HepG2 (cell line): ENCODE data around the gene E2F3. TPM values are rescaled to one million over a fixed set of nuclear protein-coding genes. Genes with fewer than 3 reads are reported as not detected.

ENCODE experiments used
- ARID5B ChIP-seq: IDR thresholded peaks from 2 replicates; pipeline ENCODE4 v1.4.0; 2020; ENCODE audit warnings: mild to moderate bottlenecking, missing genetic modification reagents
- ATF2 ChIP-seq: sonication (generic); formaldehyde crosslinking; IDR thresholded peaks from 2 replicates; pipeline ENCODE4 v1.4.0; 2020; ENCODE audit warnings: missing genetic modification reagents
- CCAR2 ChIP-seq: fragments of 200-400 bp; formaldehyde crosslinking; optimal IDR thresholded peaks from 2 replicates; pipeline ENCODE3; 2018; ENCODE audit warnings: low read depth, mild to moderate bottlenecking, low read length, moderate library complexity
- CENPX ChIP-seq: sonication (generic); formaldehyde crosslinking; IDR thresholded peaks from 2 replicates; pipeline ENCODE4 v1.9.0; 2021; ENCODE audit warnings: mild to moderate bottlenecking, missing genetic modification reagents, moderate library complexity
- HNF4G ChIP-seq, 2 experiments: sonication (generic) in 1 of 2; formaldehyde crosslinking in 1 of 2; IDR thresholded peaks; 2 replicates each; pipeline versions ENCODE4 v1.4.0 to v1.6.1; 2011 to 2020; ENCODE audit warnings: borderline replicate concordance in 2 of 2, low read depth in 2 of 2, mild to moderate bottlenecking in 2 of 2, low read length in 1 of 2, missing genetic modification reagents in 1 of 2, moderate library complexity in 1 of 2
- ISX ChIP-seq: sonication (generic); formaldehyde crosslinking; conservative IDR thresholded peaks from 2 replicates; pipeline ENCODE4 v1.5.0; 2020; ENCODE audit warnings: missing genetic modification reagents
- LCORL ChIP-seq, 2 experiments: fragments of 450-650 bp in 1 of 2; sonication (generic) in 1 of 2; formaldehyde crosslinking in 1 of 2; IDR thresholded peaks; 2 replicates each; pipeline versions ENCODE4 v1.5.0 to v1.6.1; 2017 to 2020; ENCODE audit warnings: antibody characterized with exemption in 1 of 2, missing genetic modification reagents in 1 of 2
- MAFK ChIP-seq, 2 experiments: IDR thresholded peaks in 1 of 2; conservative IDR thresholded peaks in 1 of 2; 2 replicates each; pipeline ENCODE4 v1.6.1; 2011; ENCODE audit warnings: improper control_type of control experiment in 2 of 2, low read length in 2 of 2
- MIXL1 ChIP-seq: IDR thresholded peaks from 2 replicates; pipeline ENCODE4 v1.6.1; 2016
- NBN ChIP-seq: fragments of 450-650 bp; conservative IDR thresholded peaks from 2 replicates; pipeline ENCODE4 v1.6.1; 2017
- SRSF1 ChIP-seq: fragments of 200-400 bp; formaldehyde crosslinking; optimal IDR thresholded peaks from 2 replicates; pipeline ENCODE3; 2017; ENCODE audit warnings: mild to moderate bottlenecking, low read depth, low read length, moderate library complexity
- TEAD3 ChIP-seq: optimal IDR thresholded peaks from 2 replicates; pipeline ENCODE3; 2016; ENCODE audit warnings: borderline replicate concordance
- ZFP1 ChIP-seq: IDR thresholded peaks from 2 replicates; pipeline ENCODE4 v1.6.1; 2016
- ZKSCAN8 ChIP-seq: IDR thresholded peaks from 2 replicates; pipeline ENCODE4 v1.6.1; 2016; ENCODE audit warnings: borderline replicate concordance, missing genetic modification reagents, missing compliant biosample characterization
- ZNF234 ChIP-seq: sonication (generic); formaldehyde crosslinking; conservative IDR thresholded peaks from 2 replicates; pipeline ENCODE4 v1.5.1; 2020; ENCODE audit warnings: mild to moderate bottlenecking, missing genetic modification reagents
- ZNF318 ChIP-seq: sonication (generic); formaldehyde crosslinking; IDR thresholded peaks from 2 replicates; pipeline ENCODE4 v1.4.0; 2020; ENCODE audit warnings: mild to moderate bottlenecking, missing genetic modification reagents
- ZNF577 ChIP-seq: sonication (generic); formaldehyde crosslinking; IDR thresholded peaks from 2 replicates; pipeline ENCODE4 v1.4.0; 2020; ENCODE audit warnings: mild to moderate bottlenecking, low read depth, missing genetic modification reagents, borderline replicate concordance
- polyA plus RNA-seq, 8 experiments: library from polyadenylated mRNA; depleted of rRNA in 3 of 8; stranded (reverse) in 7 of 8; unstranded in 1 of 8; fragments of >200 nt; fragmentation: Illumina TruSeq in 4 of 8; extraction: Trizol in 4 of 8; gene quantifications; 2 replicates each; pipeline versions ENCODE4 v1.2.1 to v1.2.3, GENCODE V29; 2011 to 2016; ENCODE audit warnings: low read depth in 4 of 8, missing spikeins in 1 of 8, mixed read lengths in 1 of 8; ENCODE audit not compliant: insufficient read depth in 1 of 8
- total RNA-seq, 5 experiments: library from RNA; depleted of rRNA; stranded (reverse); fragments of >200 nt; fragmentation: Illumina TruSeq; extraction: Trizol; gene quantifications; 2 replicates each; pipeline ENCODE4 v1.2.3, GENCODE V29; 2016; ENCODE audit warnings: low read depth in 1 of 5

The E2F3 gene
- total and polyA plus RNA-seq, 2 of the 13 experiments (the other 11 are each of a cell fraction or from before 2014, with no cell fraction given): 8.5 to 12.7 TPM

GRCh38 chr6:20448828-20449227 is 47.1 kb downstream of the E2F3 start (continued):
- 0 out of 2 replicates have a peak, but pooled peaks have one; percentile 31 for TF ChIP-seq ARID5B
- no peak for TF ChIP-seq CCAR2
- TF ChIP-seq TEAD3 (CRISPR knock-in tag): no peak
- TF ChIP-seq ZFP1 (CRISPR knock-in tag): no peak
- TF ChIP-seq NBN: no peak
- TF ChIP-seq LCORL (IDR thresholded peaks at IDR 0.05): no peak
- TF ChIP-seq LCORL (CRISPR knock-in tag; IDR thresholded peaks at IDR 0.05): 0 out of 2 replicates have a peak, but pooled peaks have one; percentile 24
- peak; percentile 54; the same call in 1 of the 2 replicates for TF ChIP-seq HNF4G (IDR thresholded peaks at IDR 0.05; ENCODE audit: borderline replicate concordance, low read depth, low read length)
- no peak for TF ChIP-seq HNF4G (CRISPR knock-in tag; IDR thresholded peaks at IDR 0.05; ENCODE audit: borderline replicate concordance, low read depth)
- TF ChIP-seq ZKSCAN8 (CRISPR knock-in tag): no peak
- TF ChIP-seq CENPX (CRISPR knock-in tag): no peak
- TF ChIP-seq ZNF234: no peak
- TF ChIP-seq ZNF318: no peak
- no peak for TF ChIP-seq ISX (CRISPR knock-in tag)
- TF ChIP-seq ZNF577 (CRISPR knock-in tag): no peak
- no peak for TF ChIP-seq SRSF1
- no peak for TF ChIP-seq MAFK (conservative IDR thresholded peaks at IDR 0.05 in 1 of 2, IDR thresholded peaks at IDR 0.05 in 1 of 2; ENCODE audit: low read length in 2 of 2)
- TF ChIP-seq ATF2 (CRISPR knock-in tag): 0 out of 2 replicates have a peak, but pooled peaks have one; percentile 24
- peak; percentile 36; the same call in 1 of the 2 replicates for TF ChIP-seq MIXL1 (CRISPR knock-in tag)
